KMS-11 (cell line): ENCODE measurements around the gene EEA1.

Experiments
- H2AFZ ChIP-seq: fragments of 200-600 bp; sonication (generic); 2 replicates; pipeline ENCODE4 v1.6.1; 2016; ENCODE audit warnings: antibody characterized with exemption, mixed run types, low read depth
- H3K27ac ChIP-seq: fragments of 200-600 bp; sonication (generic); 2 replicates; pipeline ENCODE4 v1.6.1; 2016; ENCODE audit warnings: mild to moderate bottlenecking, mixed run types
- H3K27me3 ChIP-seq: fragments of 200-600 bp; sonication (generic); 2 replicates; pipeline ENCODE4 v1.6.1; 2017; ENCODE audit warnings: mild to moderate bottlenecking, low read depth, mixed run types, moderate library complexity; ENCODE audit not compliant: insufficient read depth
- H3K36me3 ChIP-seq: fragments of 200-600 bp; sonication (generic); 2 replicates; pipeline ENCODE4 v1.6.1; 2017; ENCODE audit warnings: mild to moderate bottlenecking, mixed run types; ENCODE audit not compliant: insufficient read depth
- H3K4me1 ChIP-seq: fragments of 200-600 bp; sonication (generic); 2 replicates; pipeline ENCODE4 v1.6.1; 2016; ENCODE audit warnings: mild to moderate bottlenecking, low read depth, mixed run types; ENCODE audit not compliant: poor library complexity, severe bottlenecking
- H3K4me2 ChIP-seq: fragments of 200-600 bp; sonication (generic); 2 replicates; pipeline ENCODE4 v1.7.0; 2016; ENCODE audit warnings: mild to moderate bottlenecking, mixed run types
- H3K4me3 ChIP-seq: fragments of 200-600 bp; sonication (generic); IDR thresholded peaks from 2 replicates; pipeline ENCODE4 v1.6.1; 2017; ENCODE audit warnings: low read depth, low read length, mixed read lengths; ENCODE audit not compliant: insufficient read depth
- H3K79me2 ChIP-seq: fragments of 200-600 bp; sonication (generic); 2 replicates; pipeline ENCODE4 v1.6.1; 2016; ENCODE audit warnings: low read depth, mixed run types; ENCODE audit not compliant: insufficient read depth
- H3K9ac ChIP-seq: fragments of 200-600 bp; sonication (generic); 2 replicates; pipeline ENCODE4 v1.6.1; 2016; ENCODE audit warnings: mild to moderate bottlenecking, mixed run types
- H4K20me1 ChIP-seq: fragments of 200-600 bp; sonication (generic); 2 replicates; pipeline ENCODE4 v1.6.1; 2016; ENCODE audit warnings: mild to moderate bottlenecking, mixed run types; ENCODE audit not compliant: insufficient read depth
- TF ChIP-seq, protein P1 (sequence below): fragments of 200-600 bp; sonication (generic); conservative IDR thresholded peaks from 2 replicates; pipeline ENCODE4 v1.6.1; 2017; ENCODE audit warnings: low read depth, mild to moderate bottlenecking, antibody characterized with exemption, low read length, moderate library complexity, mixed read lengths

The EEA1 gene

GRCh38 chr12:92905258-92905810 is 23.8 kb downstream of the EEA1 start:
- Histone ChIP-seq H4K20me1 (no peaks in the 10 kb centered on the region), H3K27ac (no peak overlapping the region), H3K27me3 (no peaks in the 10 kb centered on the region), H3K79me2 (0 out of 2 replicates have a peak, but pooled peaks cover 9% of the 10 kb centered on the region), H3K4me3 (no peak overlapping the region), H2AFZ (no peak overlapping the region), H3K36me3 (no peaks in the 10 kb centered on the region), H3K4me2 (no peak overlapping the region), H3K4me1 (no peaks in the 10 kb centered on the region), H3K9ac (no peak overlapping the region)
- TF ChIP-seq, protein P1, sequence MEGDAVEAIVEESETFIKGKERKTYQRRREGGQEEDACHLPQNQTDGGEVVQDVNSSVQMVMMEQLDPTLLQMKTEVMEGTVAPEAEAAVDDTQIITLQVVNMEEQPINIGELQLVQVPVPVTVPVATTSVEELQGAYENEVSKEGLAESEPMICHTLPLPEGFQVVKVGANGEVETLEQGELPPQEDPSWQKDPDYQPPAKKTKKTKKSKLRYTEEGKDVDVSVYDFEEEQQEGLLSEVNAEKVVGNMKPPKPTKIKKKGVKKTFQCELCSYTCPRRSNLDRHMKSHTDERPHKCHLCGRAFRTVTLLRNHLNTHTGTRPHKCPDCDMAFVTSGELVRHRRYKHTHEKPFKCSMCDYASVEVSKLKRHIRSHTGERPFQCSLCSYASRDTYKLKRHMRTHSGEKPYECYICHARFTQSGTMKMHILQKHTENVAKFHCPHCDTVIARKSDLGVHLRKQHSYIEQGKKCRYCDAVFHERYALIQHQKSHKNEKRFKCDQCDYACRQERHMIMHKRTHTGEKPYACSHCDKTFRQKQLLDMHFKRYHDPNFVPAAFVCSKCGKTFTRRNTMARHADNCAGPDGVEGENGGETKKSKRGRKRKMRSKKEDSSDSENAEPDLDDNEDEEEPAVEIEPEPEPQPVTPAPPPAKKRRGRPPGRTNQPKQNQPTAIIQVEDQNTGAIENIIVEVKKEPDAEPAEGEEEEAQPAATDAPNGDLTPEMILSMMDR, result no peak

DNA sequence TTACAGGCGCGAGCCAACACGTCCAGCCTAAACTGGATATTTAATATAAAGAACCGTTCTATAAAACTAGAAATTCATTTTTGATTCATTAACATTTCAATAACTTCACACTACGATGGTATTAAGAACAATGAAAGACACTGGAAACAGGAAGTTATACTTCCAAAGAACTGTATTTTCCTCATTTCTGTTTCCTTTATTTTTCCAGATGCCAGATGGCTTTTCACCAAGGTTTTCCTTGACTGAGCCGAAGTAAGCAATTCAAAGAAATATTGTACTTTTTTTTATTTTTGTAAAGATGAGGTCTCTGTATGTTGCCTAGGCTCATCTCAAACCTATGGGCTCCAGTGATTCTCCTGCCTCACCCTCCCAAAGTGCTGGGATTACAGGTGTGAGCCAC is 28.2 kb downstream of the EEA1 start:
- no peaks in the 10 kb centered on the region for H3K27me3 ChIP-seq
- no peak overlapping the region for H3K9ac ChIP-seq
- H3K4me1 ChIP-seq, result no peaks in the 10 kb centered on the region
- no peak overlapping the region for H3K4me2 ChIP-seq
- no peaks in the 10 kb centered on the region for H4K20me1 ChIP-seq
- no peaks in the 10 kb centered on the region for H3K79me2 ChIP-seq
- H3K4me3 ChIP-seq, result no peak overlapping the region
- TF ChIP-seq, protein P1, result no peak
- no peak overlapping the region for H2AFZ ChIP-seq
- H3K36me3 ChIP-seq, result no peaks in the 10 kb centered on the region
- H3K27ac ChIP-seq, result no peak overlapping the region

DNA sequence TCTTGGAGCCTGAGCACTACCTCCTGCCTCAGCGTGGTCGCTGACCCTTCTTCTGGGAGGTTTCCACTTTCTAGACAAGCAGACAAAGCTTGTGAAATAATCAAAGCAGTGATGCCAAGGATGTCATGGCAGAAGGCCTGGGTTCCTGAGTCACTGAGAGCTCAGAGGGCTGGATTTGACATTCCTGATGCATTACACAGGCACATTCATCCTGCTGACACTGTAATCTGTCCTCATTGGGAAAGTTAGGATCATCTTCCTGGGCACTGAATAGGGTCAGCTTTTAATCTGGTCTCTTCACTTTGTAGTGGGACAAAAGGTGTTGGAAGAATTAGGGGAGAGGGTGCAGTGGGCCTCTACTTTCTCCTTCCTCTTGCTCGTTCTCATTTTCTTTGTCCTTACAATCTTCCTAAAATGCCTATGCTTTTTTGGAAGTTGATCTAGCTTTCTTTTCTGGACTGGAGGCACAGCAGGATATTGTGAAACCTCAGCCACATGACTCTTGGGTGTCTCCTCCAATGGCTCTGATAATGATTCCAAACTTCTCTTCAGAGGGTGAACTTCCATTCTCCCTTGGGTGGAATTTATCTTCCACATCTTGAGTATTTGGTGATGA is 29.6 kb downstream of the EEA1 start:
- H3K4me2 ChIP-seq, result no peak overlapping the region
- H3K27ac ChIP-seq, result no peak overlapping the region

GRCh38 chr12:92898755-92899154 is 30.3 kb downstream of the EEA1 start:
- no peak overlapping the region for H3K9ac ChIP-seq

More for the DNA sequence above, 29.6 kb downstream of the EEA1 start:
- no peak overlapping the region for H3K4me3 ChIP-seq
- no peaks in the 10 kb centered on the region for H3K4me1 ChIP-seq
- H3K36me3 ChIP-seq, result no peaks in the 10 kb centered on the region
- no peaks in the 10 kb centered on the region for H4K20me1 ChIP-seq
- TF ChIP-seq, protein P1, result no peak
- H3K79me2 ChIP-seq, result no peaks in the 10 kb centered on the region
- no peak overlapping the region for H2AFZ ChIP-seq
- no peaks in the 10 kb centered on the region for H3K27me3 ChIP-seq
- H3K9ac ChIP-seq, result no peak overlapping the region

More at GRCh38 chr12:92898755-92899154, 30.3 kb downstream of the EEA1 start:
- Histone ChIP-seq H4K20me1 (no peaks in the 10 kb centered on the region), H3K4me1 (no peaks in the 10 kb centered on the region), H3K4me2 (no peak overlapping the region), H3K79me2 (no peaks in the 10 kb centered on the region), H3K4me3 (no peak overlapping the region), H3K27me3 (no peaks in the 10 kb centered on the region), H2AFZ (no peak overlapping the region), H3K27ac (no peak overlapping the region), H3K36me3 (no peaks in the 10 kb centered on the region)
- TF ChIP-seq, protein P1, result no peak
